ENCODE results near the gene PTPRE.

DNA sequence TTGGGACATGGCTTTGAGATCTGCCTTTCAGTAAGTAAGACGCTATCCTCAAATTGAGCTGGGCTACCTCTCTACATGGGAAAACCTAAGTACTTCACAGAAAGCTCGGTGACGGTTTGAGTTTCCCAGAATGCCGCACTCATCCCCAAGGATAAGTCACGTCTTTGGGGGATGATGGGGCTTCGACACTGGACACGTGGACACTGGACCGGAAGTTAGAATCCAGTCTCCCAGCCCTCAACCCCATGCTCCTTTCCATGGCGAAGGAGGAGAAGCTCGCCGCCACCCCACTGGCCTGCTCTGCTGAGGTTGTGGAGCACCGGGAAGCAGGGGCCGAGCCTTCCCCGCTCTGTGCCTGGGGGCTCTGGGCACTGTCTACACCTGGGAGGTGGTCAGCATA is 27.5 kb downstream of the PTPRE start:
- TF ChIP-seq, protein P1, sequence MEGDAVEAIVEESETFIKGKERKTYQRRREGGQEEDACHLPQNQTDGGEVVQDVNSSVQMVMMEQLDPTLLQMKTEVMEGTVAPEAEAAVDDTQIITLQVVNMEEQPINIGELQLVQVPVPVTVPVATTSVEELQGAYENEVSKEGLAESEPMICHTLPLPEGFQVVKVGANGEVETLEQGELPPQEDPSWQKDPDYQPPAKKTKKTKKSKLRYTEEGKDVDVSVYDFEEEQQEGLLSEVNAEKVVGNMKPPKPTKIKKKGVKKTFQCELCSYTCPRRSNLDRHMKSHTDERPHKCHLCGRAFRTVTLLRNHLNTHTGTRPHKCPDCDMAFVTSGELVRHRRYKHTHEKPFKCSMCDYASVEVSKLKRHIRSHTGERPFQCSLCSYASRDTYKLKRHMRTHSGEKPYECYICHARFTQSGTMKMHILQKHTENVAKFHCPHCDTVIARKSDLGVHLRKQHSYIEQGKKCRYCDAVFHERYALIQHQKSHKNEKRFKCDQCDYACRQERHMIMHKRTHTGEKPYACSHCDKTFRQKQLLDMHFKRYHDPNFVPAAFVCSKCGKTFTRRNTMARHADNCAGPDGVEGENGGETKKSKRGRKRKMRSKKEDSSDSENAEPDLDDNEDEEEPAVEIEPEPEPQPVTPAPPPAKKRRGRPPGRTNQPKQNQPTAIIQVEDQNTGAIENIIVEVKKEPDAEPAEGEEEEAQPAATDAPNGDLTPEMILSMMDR (conservative IDR thresholded peaks at IDR 0.05) = no peak
- TF ChIP-seq EZH2 (IDR thresholded peaks at IDR 0.05; ENCODE audit: low read depth) = no peak
